ENCODE results near the gene LMO4.

Gene LMO4

GRCh38 chr1:87328272-87329050 is at the start of gene LMO4:
LMO4 (plus strand) TSS chr1:87328880; CDS start chr1:87332016, 3,136 bp downstream.
- TF ChIP-seq CTCF (IDR thresholded peaks at IDR 0.05): no peak
- peak within 1 kb of the TSS; percentile 94 for H3K4me3 ChIP-seq
- DNase-seq (ENCODE audit: low spot score): peak; percentile 98
- H3K27ac ChIP-seq: peak within 1 kb of the TSS; percentile 98 to 99

DNA sequence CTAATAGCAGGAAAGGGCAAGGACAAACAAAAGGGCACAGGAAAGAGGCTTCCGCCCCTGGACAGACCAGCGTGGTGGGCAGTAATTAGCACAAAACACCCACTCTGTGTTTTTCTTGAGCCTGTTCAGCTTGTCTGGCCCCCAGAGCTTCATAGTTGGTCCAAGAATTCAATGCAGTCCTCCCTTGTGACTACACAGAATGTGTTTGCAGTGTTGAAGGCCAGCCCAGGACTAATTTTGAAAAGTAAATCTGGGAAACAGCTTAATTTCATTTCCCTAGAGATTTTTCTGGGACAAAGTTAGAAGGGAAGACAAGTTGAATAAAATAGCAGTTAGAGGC is 49.2 kb upstream of the LMO4 start:
- no peak for TF ChIP-seq CTCF (IDR thresholded peaks at IDR 0.05)
- Histone ChIP-seq H3K4me3 (no peak overlapping the region), H3K27ac (peak overlapping the region in 1 of 2 donors; percentile 63)
- DNase-seq (ENCODE audit: low spot score): no peak

DNA sequence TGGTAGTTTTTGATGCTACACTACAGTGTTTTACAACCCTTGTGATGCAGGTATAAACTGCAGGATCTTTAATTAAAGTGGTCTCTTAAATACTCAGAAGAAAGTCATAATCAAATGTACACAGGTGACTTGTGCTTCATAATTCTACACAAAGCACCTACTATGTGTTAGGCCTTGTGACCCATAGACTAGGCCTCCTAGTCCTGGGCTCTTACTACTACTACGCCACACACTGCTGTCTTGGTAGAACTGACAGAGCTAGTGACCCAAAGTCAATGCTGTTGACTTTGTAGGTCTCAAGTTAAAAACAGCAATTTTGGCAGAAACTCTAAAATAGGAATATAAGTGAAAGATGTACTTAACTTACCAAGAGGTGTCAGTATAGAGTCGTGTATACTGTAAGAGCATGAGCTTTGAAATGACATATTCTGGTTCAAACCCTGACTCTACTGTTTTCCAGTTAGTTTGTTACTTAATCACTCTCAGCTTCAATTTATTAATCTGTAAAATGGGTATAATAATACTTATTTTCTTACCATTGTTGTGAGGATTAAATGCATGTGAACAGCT is 48.6 kb upstream of the LMO4 start:
- H3K27ac ChIP-seq: peak overlapping the region in 1 of 2 donors; percentile 63
- no peak overlapping the region for H3K4me3 ChIP-seq
- no peak for TF ChIP-seq CTCF (IDR thresholded peaks at IDR 0.05)
- no peak for DNase-seq (ENCODE audit: low spot score)

GRCh38 chr1:87284456-87285240 is 44.0 kb upstream of the LMO4 start:
- no peak for DNase-seq (ENCODE audit: low spot score)
- Histone ChIP-seq H3K4me3 (no peak overlapping the region), H3K27ac (no peak overlapping the region)
- no peak for TF ChIP-seq CTCF (IDR thresholded peaks at IDR 0.05)

DNA sequence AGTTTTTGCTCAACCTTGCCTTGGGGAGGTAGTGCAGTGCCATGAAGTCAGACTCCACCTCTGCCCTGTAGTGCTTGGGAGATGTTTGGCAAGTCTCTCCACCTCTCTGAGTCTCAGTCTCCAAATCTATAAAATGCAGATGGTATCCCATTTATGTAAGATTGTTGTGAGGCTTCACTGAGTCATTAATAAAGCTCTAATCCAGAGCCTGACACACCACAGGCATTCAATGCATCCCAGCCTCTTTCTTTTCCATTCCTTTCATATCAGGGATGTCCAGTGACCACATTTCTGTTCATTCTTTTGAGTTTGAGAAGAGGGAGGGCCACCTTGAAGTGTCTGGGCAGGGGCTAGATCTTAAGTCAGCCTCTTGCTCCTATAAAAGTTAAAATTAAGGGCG is 37.6 kb upstream of the LMO4 start:
- TF ChIP-seq CTCF (IDR thresholded peaks at IDR 0.05): no peak
- no peak for DNase-seq (ENCODE audit: low spot score)
- Histone ChIP-seq H3K4me3 (no peak overlapping the region), H3K27ac (no peak overlapping the region)

DNA sequence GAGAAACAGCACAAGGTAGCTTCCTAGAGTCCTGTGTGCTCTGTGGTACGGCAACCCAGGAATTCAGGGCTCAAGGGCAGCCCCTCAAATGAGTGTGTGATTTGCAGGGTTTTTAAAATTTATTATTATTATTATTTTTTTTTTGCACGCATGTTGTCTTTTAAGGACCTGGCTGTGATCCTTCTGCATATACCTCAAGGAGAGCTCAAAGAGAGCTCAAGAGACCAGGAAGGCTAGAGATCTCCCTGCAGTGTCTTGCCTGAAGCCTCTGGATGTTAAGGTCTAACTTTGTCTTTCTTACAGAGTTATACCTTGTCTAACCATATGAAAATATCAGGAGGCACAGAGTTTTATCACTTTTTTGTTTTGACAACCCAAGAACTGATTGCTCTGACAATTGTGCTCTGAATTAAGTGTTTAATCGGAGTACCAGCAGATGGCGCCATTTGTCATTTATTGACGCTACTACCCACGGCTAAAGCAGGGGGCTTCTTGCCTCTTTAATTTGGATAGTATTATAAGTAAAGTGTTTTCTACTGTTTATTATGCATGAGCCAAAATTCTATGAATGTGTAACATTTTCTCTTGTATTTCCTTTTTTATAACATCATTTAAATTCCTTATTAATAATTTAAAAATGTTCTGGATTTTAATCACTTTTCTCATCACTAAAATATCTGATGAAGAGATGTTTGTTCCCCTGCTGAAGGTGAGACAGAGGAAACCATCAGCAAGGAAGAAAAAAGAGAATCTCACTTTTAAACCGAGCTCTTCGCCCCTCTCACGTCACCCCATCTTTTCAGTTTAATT is 35.8 kb upstream of the LMO4 start:
- TF ChIP-seq CTCF (IDR thresholded peaks at IDR 0.05): peak; percentile 78
- Histone ChIP-seq H3K4me3 (no peak overlapping the region), H3K27ac (no peak overlapping the region)
- no peak for DNase-seq (ENCODE audit: low spot score)
